Cerebellar nuclear complex (tissue), 1 donor: Measurements from ENCODE around the gene OLFML2B.
"Not testable (repeated sequence)": the region's sequence is repeated elsewhere in the genome, so short reads cannot be mapped to it uniquely, and the experiment has no call there.

Experiments
- DNase-seq, 2 experiments: peaks; one replicate each; lab custom pipeline; 2025; lab: John Stamatoyannopoulos, UW

OLFML2B gene

DNA sequence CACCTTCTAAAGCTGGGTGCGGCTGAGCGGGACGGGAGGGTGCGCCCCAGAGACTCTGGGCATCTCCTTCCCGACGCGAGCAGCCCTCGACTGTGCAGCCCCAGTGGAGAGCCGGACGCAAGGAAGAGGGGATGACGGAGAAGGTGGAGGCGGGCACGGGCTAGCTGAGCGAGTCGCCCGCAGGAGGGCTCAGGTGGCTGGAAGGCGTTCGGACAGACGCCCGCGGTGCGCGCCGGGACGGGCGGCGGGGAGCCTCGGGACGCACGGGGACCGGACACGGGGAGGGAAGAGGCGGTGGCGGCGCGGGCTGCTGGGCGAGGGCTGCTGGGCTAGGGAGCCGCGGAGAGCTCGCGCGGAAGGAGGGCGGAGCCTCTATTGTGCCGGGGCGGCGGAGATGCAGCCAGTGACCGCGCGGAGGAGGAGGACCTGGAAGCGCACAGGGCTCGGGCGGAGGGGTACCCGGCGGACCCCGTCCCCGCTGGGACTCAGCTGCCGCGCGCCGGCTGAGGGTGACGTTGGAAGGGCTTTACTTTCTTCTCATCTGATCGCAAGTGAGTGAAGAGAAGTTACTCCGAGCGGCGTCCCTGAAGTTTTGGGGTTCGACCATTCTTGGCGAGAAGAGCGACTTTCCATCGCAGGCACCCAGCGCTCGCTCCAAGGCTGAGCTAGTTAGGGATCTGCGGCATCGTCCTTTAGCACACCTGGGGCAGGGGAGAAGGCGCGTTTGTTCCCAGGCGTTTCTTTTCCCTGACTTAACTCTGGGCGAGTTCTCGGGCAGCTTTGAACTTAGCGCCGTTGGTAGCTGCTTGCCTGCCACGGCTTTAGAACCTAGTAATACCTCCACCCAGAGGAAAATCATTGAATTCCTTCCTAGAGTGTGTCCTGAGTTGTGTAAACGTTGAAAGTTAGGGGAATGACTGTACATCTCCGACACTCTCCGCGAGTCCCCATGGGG is at the start of gene OLFML2B:
Gene OLFML2B (minus strand): TSS at position 323 of the 955 bp plus-strand sequence. CDS start 439 bp downstream, outside the sequence.
- no peak for DNase-seq

DNA sequence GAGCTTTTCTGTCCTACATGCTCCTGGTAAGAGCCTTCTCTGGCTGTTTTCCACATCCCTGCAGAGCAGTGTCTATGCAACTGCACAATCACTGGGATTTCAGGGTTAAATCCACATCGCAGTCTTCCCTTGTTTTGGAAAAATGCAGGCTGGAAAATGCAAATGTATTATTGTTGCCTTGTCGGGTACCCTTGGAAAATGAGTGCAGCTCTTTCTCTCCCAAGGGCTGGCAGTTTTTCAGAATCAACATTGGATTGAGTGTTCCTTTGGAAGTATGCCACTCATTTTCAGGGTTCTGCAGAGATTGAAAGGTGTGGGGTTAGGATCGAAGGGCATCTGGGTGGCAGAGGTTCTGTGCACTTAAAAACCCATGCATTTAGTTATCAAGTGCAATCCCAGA is 49.1 kb upstream of the OLFML2B start:
- no peak for DNase-seq

DNA sequence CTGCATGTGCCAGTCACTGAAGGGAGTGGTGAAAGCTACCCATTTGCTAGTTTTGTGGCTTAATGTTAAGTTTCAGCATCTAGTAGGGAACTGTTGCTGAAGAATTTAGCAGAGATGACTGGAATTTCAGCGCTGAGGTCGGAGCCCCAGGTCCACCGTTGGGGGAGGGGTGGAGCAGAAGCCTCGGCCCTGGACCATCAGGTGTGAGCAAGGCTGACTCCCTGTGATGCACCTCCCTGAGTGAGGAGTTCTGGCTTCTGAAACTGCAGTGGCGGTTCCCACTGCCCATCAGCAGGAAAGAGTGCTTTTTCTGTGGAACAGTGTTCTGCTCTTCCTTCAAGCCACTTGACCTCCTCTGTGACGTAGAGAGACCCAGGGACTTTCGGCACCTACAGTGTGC is 47.2 kb upstream of the OLFML2B start:
- no peak for DNase-seq

DNA sequence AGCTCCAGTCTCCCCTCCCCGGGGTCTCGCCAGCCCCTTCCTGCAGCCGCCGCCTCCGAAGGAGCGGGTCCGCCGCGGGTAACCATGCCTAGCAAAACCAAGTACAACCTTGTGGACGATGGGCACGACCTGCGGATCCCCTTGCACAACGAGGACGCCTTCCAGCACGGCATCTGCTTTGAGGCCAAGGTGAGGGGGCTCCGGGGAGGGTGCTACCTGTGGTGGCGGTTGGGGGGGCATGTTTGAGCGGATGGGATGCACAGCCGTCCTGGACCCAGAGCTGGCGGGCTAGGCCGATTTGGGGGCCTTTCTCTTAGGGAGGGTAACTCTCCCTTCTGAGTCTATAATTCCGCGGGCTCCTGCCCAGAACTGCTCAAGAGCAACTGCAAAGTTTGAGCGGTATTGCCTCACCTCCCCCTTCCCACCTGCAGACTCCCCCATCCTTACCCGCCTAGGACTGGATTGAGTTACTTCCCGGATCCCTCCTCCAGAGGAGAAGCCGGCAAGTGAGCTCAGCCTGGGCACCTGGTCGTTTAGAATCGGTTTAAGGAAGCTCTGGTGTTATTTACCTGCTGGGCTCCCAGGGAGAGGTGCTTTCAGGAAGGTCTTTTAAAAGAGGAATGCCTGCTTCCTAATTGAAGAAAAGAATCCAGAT is 46.6 kb upstream of the OLFML2B start:
- no peak for DNase-seq

DNA sequence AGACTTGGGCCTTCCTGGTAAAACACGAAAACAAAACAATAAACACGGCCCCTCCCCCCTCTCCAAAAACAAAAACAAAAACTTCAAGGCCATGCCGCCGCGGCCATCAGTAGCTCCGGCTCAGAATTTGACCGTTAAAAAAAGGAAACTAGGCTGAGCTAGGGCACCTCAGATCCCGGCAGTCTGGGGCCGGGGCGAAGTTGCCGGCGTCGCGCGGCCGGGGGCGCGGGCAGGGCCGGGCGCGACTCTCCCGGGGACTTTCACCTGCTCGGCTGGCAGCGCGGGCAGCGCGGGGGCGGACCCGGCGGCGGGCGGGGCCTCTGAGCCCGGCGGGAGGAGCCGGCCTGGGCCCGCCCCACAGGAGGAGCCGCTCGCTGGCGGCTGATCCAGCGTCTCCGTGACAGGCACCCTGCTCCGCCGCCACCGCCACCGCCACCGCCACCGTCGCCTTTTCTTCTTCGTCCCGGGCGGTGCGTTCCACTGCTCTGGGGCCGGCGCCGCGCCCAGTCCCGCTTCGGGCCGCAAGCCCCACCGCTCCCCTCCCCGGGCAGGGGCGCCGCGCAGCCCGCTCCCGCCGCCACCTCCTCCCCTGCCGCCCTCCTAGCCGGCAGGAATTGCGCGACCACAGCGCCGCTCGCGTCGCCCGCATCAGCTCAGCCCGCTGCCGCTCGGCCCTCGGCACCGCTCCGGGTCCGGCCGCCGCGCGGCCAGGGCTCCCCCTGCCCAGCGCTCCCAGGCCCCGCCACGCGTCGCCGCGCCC is 45.8 kb upstream of the OLFML2B start, which contains the start of gene NOS1AP:
Gene NOS1AP (plus strand): TSS at position 358 of the 760 bp plus-strand sequence. CDS start 487 bp downstream, outside the sequence.
- DNase-seq: peak in 1 of 2 experiments; percentile 24

DNA sequence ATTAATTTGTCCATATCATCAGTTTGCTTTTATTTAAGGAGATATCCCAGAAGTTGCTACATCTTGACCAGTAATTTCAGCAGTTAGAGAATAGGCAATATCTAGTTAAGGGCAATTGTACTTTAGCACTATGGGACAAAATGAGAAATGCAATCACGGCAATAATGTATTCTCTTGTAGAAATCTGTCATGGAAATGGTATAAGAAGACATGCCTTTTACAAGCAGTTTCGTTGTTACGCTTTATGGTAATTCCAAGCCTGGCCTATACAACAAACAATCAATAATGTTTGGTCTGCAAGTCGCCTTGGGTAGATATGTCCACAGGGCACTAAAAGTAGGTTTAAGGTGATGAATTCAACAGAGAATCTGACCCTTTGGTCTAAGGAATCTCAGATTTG is 44.6 kb upstream of the OLFML2B start:
- DNase-seq: no peak

DNA sequence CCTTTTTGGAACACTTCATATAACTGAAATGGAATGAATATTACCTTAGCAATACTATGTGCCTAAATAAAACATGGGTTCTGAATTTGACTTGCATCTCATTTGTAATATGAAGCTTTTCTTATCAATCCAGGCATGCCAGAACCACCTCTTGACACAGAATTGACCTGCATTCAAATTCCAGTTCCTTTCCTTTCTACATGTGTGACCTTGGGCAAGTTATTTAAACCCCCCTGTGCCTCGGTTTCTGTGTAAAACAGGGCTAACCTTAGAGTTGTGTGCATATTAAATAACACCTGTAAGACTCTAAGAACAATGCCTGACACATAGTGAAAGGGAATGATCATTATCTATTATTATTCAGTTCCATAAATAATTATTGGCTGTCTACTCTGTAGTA is 43.8 kb upstream of the OLFML2B start:
- no peak for DNase-seq

DNA sequence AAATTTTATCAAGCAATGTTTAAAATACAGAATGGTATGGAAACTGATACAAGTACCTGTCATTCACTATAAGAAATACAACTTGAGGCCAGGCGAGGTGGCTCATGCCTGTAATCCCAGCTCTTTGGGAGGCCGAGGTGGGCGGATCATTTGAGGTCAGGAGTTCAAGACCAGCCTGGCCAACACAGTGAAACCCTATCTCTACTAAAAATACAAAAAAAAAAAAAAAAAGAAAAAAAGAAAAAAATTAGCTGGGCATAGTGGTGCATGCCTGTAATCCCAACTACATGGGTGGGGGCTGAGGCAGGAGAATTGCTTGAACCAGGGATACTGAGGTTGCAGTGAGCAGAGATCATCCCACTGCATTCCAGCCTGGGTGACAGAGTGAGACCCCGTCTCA is 43.2 kb upstream of the OLFML2B start:
- DNase-seq: not testable (repeated sequence)

DNA sequence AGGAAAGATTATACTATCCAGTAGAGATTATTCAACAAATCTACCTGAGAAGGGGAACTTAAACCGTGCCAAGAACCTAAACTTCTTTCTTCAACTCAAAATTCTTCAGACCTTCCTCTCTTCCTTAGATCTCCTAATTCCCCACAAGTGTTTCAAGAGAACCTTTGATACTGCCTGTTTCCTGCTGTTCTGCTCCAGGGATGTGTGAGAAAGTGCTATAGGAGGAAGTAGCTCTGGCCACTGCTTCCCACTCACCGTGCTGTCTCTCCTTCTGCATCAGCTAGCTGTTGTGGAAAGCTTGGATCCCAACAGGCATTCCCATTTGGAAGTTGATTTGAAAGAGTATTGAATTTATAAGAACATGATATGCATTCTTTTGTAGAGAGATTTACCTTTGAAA is 41.3 kb upstream of the OLFML2B start:
- DNase-seq: no peak

DNA sequence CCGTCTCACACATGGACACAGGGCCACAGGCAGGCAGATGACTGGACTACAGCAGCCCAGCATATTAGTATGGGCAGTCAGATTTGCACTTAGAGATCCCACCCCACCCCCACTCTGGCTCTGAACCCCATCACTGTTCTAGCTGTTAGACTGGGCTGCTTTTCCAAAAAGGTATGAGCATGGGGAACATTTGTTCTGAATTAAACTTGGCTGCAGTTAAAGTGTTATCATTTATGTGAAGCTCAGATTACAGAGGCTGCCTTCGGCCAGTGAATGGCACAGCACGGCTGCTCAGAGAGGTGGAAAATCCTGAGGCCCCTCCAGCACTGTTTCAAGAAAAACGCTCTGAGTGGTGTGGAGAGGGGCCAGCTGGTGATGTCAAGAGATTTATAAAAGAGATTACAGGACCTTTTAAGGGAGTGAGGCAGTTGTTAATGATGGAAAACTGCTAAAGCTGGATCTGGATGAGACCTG is 38.9 kb upstream of the OLFML2B start:
- no peak for DNase-seq

DNA sequence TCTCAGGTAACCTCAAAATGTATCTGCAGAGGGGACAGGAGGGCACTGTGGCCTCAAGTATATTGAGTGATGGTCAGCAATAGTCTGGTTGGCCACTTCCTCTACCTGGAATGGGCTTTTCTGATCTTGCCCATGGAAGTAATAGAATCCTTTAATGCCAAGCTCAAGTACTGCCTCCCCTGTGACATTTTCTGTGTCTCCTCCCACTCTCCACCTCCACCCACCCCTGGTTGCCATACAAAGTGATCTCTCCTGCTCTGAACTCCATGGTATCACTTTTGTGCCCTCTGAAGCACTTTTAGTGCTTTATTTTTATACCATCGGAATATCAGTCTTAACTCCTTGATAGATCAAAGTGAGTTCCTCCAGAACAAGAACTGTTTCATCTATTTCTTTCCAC is 36.6 kb upstream of the OLFML2B start:
- DNase-seq: no peak

DNA sequence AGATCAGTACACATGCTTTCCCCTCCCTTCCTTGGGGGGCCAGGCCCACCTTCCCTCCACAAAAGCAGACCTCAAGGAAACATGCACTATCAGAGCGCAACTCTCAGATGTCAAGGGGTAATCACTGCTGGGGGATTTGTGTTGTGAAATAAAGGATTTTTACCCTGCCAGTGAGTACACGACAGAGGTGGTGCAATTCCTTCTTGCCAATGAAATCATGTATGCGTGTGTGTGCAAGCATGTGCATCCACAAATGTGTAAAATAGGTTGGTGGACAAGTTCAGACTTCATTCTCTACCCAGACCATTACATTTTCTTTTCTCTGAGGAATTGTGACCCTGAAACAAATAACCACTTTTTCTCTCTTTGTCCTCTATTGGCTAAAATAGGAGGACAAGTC is 36.1 kb upstream of the OLFML2B start:
- DNase-seq: no peak

DNA sequence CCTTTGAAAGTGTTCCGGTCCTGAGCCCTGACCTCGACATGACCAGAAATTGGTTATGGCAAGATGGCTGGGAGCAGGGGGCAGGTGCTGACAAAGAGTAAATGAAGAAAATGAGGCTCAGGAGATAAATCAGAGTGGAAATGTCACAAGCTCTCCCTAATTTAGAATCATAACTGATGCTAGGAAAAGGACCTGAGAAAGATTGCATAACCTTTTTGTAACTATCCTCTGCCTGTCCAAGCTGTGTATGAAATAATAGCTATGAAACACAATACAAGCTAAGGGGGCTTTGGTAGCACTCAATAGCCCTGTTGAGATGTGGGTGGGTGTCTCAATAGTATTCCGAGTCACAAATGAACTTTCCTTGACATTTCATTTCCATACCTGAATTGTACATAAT is 32.9 kb upstream of the OLFML2B start:
- DNase-seq: no peak

DNA sequence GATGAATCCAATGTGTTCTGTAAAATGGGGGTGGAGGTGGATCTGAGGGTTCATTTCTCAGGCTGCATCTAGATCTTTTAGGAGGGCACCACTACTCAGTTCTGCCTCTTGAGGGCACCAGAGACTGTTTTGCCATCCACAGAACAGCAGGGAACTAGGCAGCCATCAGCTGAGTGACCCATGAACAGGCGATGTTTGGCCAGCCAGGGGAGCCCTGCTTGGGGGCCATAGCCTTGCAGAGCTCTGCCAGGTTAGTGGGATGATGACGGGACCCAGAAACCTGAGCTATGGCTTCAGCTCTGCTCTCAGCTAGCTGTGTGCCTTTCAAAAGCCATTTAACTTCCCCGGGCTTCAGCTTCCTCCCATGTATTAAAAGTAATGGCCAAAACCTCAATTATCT is 32.4 kb upstream of the OLFML2B start:
- peak in 1 of 2 experiments; percentile 58 for DNase-seq

DNA sequence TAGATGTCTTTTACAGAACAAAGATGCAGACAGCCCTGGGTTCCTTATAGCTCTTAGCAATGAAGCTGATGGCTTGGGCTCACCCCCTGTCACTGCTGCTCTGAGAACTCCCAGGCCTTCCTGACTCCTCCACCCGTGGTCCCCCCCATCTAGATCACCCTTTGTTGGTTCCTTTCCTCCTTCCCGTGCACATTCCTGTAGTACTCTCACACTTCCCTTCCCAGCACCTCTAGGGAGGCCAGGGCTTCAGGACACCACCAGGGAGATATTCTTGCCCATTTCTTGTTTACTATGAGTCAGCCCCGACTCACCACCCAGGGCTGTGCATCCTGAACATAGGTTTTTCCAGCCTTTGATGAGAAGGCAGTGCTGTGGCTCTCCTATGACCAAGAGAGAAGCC is 31.4 kb upstream of the OLFML2B start:
- no peak for DNase-seq

DNA sequence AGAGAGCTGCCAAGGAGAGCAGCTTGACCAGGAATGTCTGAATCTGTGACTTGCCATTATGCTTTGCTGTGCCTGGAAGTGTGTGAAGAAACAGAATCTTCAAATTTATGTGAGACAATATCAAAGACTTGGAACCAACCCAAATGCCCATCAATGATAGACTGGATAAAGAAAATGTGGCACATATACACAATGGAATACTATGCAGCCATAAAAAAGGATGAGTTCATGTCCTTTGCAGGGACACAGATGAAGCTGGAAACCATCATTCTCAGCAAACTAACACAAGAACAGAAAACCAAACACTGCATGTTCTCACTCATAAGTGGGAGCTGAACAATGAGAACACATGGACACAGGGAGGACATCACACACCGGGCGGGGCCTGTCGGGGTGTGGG is 30.3 kb upstream of the OLFML2B start:
- not testable (repeated sequence) for DNase-seq

DNA sequence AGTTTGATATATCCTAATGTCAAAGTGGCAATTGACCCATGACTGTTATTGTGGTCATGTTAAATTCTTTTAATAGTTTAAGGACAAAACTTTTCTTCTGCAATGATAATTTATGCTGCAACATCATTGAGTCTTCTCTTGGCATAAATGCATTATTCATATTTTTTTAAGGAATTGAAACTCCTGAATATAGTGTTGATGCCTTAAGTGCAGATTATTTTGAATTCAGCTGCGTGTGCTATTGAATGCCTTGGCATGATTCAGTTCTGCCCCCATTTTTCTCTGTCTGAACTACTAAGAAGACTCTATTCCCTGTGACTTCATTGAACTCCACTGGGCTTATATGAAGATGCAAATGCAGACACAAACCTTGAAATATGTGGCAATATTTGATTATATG is 23.3 kb upstream of the OLFML2B start:
- DNase-seq: no peak

DNA sequence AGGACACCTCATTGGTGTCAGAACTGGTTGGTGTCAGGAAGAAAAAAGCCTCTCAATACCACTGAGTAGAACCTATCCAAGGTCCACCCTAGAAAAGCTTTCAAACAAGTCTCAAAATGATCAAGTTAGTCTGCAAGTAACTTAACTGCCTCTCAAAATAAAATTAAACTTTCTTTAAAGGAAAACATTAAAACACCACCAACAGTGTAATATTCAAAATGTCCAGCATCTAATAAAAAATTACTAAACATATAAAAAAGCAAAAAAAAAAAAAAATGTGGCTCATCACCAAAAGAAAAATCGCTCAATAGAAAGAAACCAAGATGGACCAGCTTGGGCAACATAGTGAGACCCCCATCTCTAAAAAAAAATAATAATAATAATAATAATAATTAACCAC is 18.7 kb upstream of the OLFML2B start:
- no peak for DNase-seq

DNA sequence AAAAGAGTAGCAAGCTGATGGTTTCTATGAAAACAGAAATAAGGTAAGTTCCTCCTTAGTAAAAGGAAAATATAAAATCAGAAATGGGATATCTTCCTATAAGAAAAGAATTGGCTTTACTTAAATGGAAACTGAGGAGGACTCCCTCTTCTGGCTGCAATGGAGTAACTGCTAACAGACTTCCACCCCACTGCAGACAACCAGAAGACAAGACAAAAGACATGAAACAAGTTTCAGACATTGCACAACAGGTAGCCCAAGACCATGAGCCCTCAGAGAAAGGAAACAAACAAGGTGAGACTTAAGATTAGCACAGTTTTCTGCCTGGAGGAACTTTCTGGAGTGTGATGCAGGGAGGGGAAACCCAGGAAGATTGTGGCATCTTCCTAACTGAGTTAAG is 17.0 kb upstream of the OLFML2B start:
- DNase-seq: no peak

DNA sequence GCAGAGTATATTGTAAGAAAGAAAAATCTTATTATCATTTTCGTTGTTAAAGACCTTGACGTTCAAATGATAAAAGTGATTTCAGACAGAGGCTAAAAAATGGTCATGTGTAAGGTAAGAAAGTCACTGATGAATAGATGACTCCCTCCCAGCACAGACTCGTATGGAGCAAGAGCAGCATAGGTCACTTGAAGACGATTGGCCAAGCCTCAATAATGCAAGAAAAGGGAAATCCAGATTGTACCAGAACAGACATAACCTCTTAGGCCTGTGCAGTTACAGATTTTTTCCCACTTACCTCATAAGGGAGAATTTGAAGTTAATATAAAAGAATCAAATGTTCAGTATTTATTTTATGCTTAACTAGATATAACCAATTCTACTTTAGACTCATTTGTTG is 16.3 kb upstream of the OLFML2B start:
- no peak for DNase-seq

DNA sequence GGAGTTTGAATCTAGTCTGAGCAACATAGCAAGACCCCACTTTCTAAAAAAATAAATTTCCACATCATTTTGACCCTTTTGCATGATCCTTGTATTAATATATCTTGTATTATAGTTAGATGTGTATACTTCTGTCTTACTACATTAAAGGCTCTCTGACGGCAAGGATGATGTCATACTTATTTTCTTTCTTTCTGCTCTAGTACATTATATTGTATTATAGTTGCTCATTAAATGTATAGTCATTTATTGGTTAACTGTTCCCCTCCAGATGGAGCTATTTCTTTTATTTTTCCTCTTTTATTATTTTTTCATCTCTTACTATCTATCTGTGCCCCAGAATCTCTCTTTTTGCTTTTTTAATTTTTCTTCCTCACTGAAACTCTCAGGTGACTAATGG is 15.0 kb upstream of the OLFML2B start:
- DNase-seq: no peak

DNA sequence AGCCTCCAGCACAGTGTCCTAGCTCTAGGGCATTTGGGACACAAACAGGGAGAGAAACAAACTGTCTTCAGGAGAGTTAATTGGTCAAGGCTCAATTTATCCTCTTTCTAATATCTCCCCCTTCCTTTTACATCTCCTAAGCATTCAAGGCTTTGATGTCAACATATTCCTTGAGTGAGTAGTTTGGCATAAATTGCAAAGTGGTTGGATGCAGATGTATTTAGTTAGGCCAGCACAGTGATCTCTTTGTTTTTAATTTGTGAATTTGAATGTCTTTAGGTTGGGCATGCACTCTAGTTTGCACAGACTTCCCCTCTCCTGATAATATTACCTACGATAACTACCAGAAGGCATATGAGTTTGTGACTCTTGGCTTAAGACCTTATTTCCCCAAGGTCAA is 12.5 kb upstream of the OLFML2B start:
- DNase-seq: no peak
